K562 (cell line): ENCODE results near the gene AGFG1. TPM values are rescaled to one million over a fixed set of nuclear protein-coding genes. Genes with fewer than 3 reads are reported as not detected.

Experiments used
- ATAC-seq: fragments of 200-7000 bp; cut with Tn5 transposase; 3 replicates; pipeline ENCODE4 v1.9.1; 2020; ENCODE audit warnings: moderate library complexity
- BruUV-seq: library from RNA; stranded (reverse); fragments of 400-500 nt; replicated peaks from 2 replicates; lab custom pipeline; 2021; lab: Mats Ljungman, UMichigan
- CTCF ChIA-PET: fragments of 300-600 bp; formaldehyde crosslinking; extraction: SDS; loops from one replicate; lab custom pipeline; 2021; ENCODE audit warnings: low intra/inter-chr PET ratio; lab: Yijun Ruan, JAX
- POLR2A ChIA-PET: fragments of 300-600, 350-650 bp; sonication (Branson Sonifier 250); formaldehyde crosslinking; extraction: SDS; loops from one replicate; lab custom pipeline; 2021; ENCODE audit warnings: antibody characterized with exemption, inconsistent platforms; lab: Yijun Ruan, JAX
- DNase-seq, 4 experiments: peaks; one replicate each; pipeline versions ENCODE4 v3.0.0 to v3.0.0-alpha.2; 2011 to 2018; ENCODE audit warnings: low spot score in 3 of 4, mixed read lengths in 3 of 4; ENCODE audit errors: extremely low read depth in 1 of 4
- FAIRE-seq: peaks from 2 replicates; lab custom pipeline; 2011; peaks lifted over from hg19 to GRCh38; lab: Jason Lieb, UNC
- H2AFZ ChIP-seq: 2 replicates; pipeline ENCODE4 v1.6.0; 2011; ENCODE audit warnings: low read depth, low read length, control low read depth, inconsistent platforms
- H3K27ac ChIP-seq: fragments of 200-600 bp; 3 replicates; pipeline ENCODE4 v1.8.0; 2011; ENCODE audit warnings: low read depth, mild to moderate bottlenecking, control low read depth, inconsistent platforms, low read length, moderate library complexity, mixed read lengths; ENCODE audit errors: extremely low read depth
- H3K27me3 ChIP-seq, 2 experiments: fragments of 300-600 bp in 1 of 2; 2 replicates in 1 of 2; 3 replicates in 1 of 2; pipeline versions ENCODE4 v1.6.0 to v1.8.0; 2011; ENCODE audit warnings: inconsistent platforms in 2 of 2, low read length in 2 of 2, mild to moderate bottlenecking in 1 of 2, mixed read lengths in 1 of 2, moderate library complexity in 1 of 2; ENCODE audit not compliant: control insufficient read depth in 2 of 2, insufficient read depth in 2 of 2
- H3K36me3 ChIP-seq: fragments of 300-600 bp; 3 replicates; pipeline ENCODE4 v1.8.0; 2011; ENCODE audit warnings: mild to moderate bottlenecking, low read length, inconsistent platforms; ENCODE audit not compliant: control insufficient read depth, insufficient read depth
- H3K4me1 ChIP-seq, 2 experiments: fragments of 200-600 bp in 1 of 2; replicated peaks in 1 of 2; 2 replicates in 1 of 2; 3 replicates in 1 of 2; pipeline versions ENCODE4 v1.5.1 to v1.8.0; 2011; ENCODE audit warnings: inconsistent platforms in 2 of 2, low read length in 2 of 2, mild to moderate bottlenecking in 1 of 2, mixed read lengths in 1 of 2, moderate library complexity in 1 of 2; ENCODE audit not compliant: control insufficient read depth in 2 of 2, insufficient read depth in 2 of 2
- H3K4me2 ChIP-seq: 2 replicates; pipeline ENCODE4 v1.6.1; 2011; ENCODE audit warnings: low read length, control low read depth, inconsistent platforms, mixed read lengths; ENCODE audit not compliant: insufficient read depth
- H3K4me3 ChIP-seq: fragments of 200-600 bp; sonication (generic), shearing (Covaris generic); 2 replicates; pipeline ENCODE4 v1.5.1; 2016; ENCODE audit warnings: control low read depth, inconsistent platforms
- H3K79me2 ChIP-seq: fragments of 200-600 bp; 3 replicates; pipeline ENCODE4 v1.8.0; 2011; ENCODE audit warnings: low read length, inconsistent platforms; ENCODE audit not compliant: control insufficient read depth, insufficient read depth
- H3K9ac ChIP-seq, 2 experiments: 2 replicates each; pipeline versions ENCODE4 v1.6.0 to v1.6.1; 2011; ENCODE audit warnings: low read depth in 2 of 2, low read length in 2 of 2, control low read depth in 1 of 2, inconsistent platforms in 1 of 2, mild to moderate bottlenecking in 1 of 2, mixed read lengths in 1 of 2; ENCODE audit not compliant: insufficient read depth in 1 of 2
- H3K9me1 ChIP-seq: one replicate; pipeline ENCODE4 v1.6.0; 2011; ENCODE audit warnings: inconsistent platforms, mild to moderate bottlenecking, low read length, moderate library complexity; ENCODE audit not compliant: control insufficient read depth, insufficient read depth
- H3K9me3 ChIP-seq: replicated peaks from 2 replicates; pipeline ENCODE4 v1.5.1; 2011; ENCODE audit warnings: low read depth, low read length, inconsistent platforms; ENCODE audit not compliant: control insufficient read depth, insufficient read depth
- H4K20me1 ChIP-seq: replicated peaks from 2 replicates; pipeline ENCODE4 v1.6.1; 2011; ENCODE audit warnings: low read length, inconsistent platforms, mixed read lengths; ENCODE audit not compliant: control insufficient read depth, insufficient read depth
- CBX1 ChIP-seq: sonication (generic); IDR thresholded peaks from 2 replicates; pipeline ENCODE4 v1.6.1; 2016; ENCODE audit warnings: antibody characterized with exemption, low read depth, mild to moderate bottlenecking
- CSDE1 ChIP-seq, 2 experiments: fragments of 450-650 bp; IDR thresholded peaks; 2 replicates each; pipeline ENCODE4 v1.6.1; 2016; ENCODE audit warnings: mild to moderate bottlenecking in 1 of 2
- HIVEP1 ChIP-seq: fragments of 250-450 bp; sonication (Bioruptor Pico); IDR thresholded peaks from 2 replicates; pipeline ENCODE4 v1.4.0; 2020; ENCODE audit warnings: mild to moderate bottlenecking
- MCM3 ChIP-seq: fragments of 450-650 bp; IDR thresholded peaks from 2 replicates; pipeline ENCODE4 v1.6.1; 2016
- NFIC ChIP-seq: fragments of 450-650 bp; IDR thresholded peaks from 2 replicates; pipeline ENCODE4 v1.6.1; 2017; ENCODE audit warnings: mild to moderate bottlenecking, inconsistent platforms
- PCBP2 ChIP-seq: fragments of 200-400 bp; formaldehyde crosslinking; IDR thresholded peaks from 2 replicates; pipeline ENCODE4 v1.6.1; 2018; ENCODE audit warnings: low read length, low read depth, mild to moderate bottlenecking, moderate library complexity; ENCODE audit not compliant: poor library complexity, severe bottlenecking
- RBFOX2 ChIP-seq: fragments of 200-400 bp; formaldehyde crosslinking; IDR thresholded peaks from 2 replicates; pipeline ENCODE4 v1.6.1; 2017; ENCODE audit warnings: low read depth, mild to moderate bottlenecking, low read length, moderate library complexity
- ZNF431 ChIP-seq: sonication (generic); formaldehyde crosslinking; IDR thresholded peaks from 2 replicates; pipeline ENCODE4 v1.8.0; 2022; ENCODE audit warnings: mild to moderate bottlenecking, missing genetic modification reagents
- WGBS: fragments of 100-300 bp; shearing (Covaris generic); methylation state at CpG from one replicate; pipeline ENCODE4 v1.1.6; 2016; ENCODE audit warnings: low coverage, mixed read lengths; ENCODE audit not compliant: insufficient coverage; ENCODE audit errors: missing lambda C conversion rate; 5-methylcytosine and 5-hydroxymethylcytosine counted together
- in situ Hi-C: fragments of 300-500 bp; cut with MboI; formaldehyde crosslinking; loops from 4 replicates; pipeline ENCODE4 v1.15.0; 2018; ENCODE audit warnings: inconsistent platforms, mixed read lengths
- intact Hi-C: fragments of 100-400 bp; cut with micrococcal nuclease; formaldehyde crosslinking; loops from 2 replicates; pipeline ENCODE4 v1.14.2; 2022
- polyA plus RNA-seq, 8 experiments: library from polyadenylated mRNA; depleted of rRNA in 4 of 8; stranded (reverse) in 5 of 8; unstranded in 3 of 8; fragments of >200 nt; fragmentation: Nextera tagmentation in 2 of 8; fragmentation: Illumina TruSeq in 1 of 8; extraction: Ambion mirVana in 2 of 8; extraction: Trizol in 1 of 8; gene quantifications; 2 replicates each; pipeline versions ENCODE4 v1.2.1 to v1.2.3, GENCODE V29; 2011 to 2014; ENCODE audit warnings: inconsistent platforms in 1 of 8, missing spikeins in 1 of 8
- total RNA-seq, 7 experiments: library from RNA; depleted of rRNA in 6 of 7; stranded (reverse); fragments of >200 nt in 6 of 7; fragmentation: Illumina TruSeq in 2 of 7; extraction: Trizol in 2 of 7; gene quantifications; 2 replicates each; pipeline versions ENCODE4 v1.2.1 to v1.2.3, GENCODE V29; 2011 to 2021; ENCODE audit warnings: low replicate concordance in 1 of 7

AGFG1 gene
- total and polyA plus RNA-seq, 9 of the 15 experiments (the other 6 are each of a cell fraction or from before 2014, with no cell fraction given) = 11.2 to 97.5 (median 36.0) TPM

GRCh38 chr2:227536445-227536844 lies 64.5 kb downstream of the AGFG1 start:
- ATAC-seq = no peak
- no peaks in the 10 kb centered on the region for H4K20me1 ChIP-seq
- in situ Hi-C loops = no loop called here
- H3K79me2 ChIP-seq = no peaks in the 10 kb centered on the region
- TF ChIP-seq MCM3 (no peak), CBX1 (no peak), HIVEP1 (CRISPR knock-in tag) (no peak), NFIC (peak; percentile 70), ZNF431 (CRISPR knock-in tag) (no peak), CSDE1 (IDR thresholded peaks at IDR 0.05) (no peak), RBFOX2 (no peak), PCBP2 (no peak)
- H3K9ac ChIP-seq = no peak overlapping the region
- POLR2A ChIA-PET = no interaction called here
- H2AFZ ChIP-seq = no peak overlapping the region
- H3K36me3 ChIP-seq = peaks cover 56% of the 10 kb centered on the region
- CTCF ChIA-PET = no interaction called here
- WGBS = 73% methylated on average over 2 of the region's 2 CpGs
- no peak overlapping the region for H3K4me3 ChIP-seq
- H3K4me2 ChIP-seq = no peak overlapping the region
- H3K9me3 ChIP-seq = no peaks in the 10 kb centered on the region
- no peaks in the 10 kb centered on the region for H3K9me1 ChIP-seq
- BruUV-seq = no TSS peak
- H3K27ac ChIP-seq = no peak overlapping the region
- H3K27me3 ChIP-seq = no peaks in the 10 kb centered on the region
- intact Hi-C loops = no loop called here
- H3K4me1 ChIP-seq = no peaks in the 10 kb centered on the region
- no peak for FAIRE-seq
- peak in 1 of 4 experiments; percentile 5 for DNase-seq
